CD4-positive, alpha-beta memory T cell (primary cell): Measurements from ENCODE around the gene P4HB. TPM values are rescaled to one million over a fixed set of nuclear protein-coding genes. Genes with fewer than 3 reads are reported as not detected.

ENCODE experiments used
- CTCF ChIA-PET: fragments of 350-600 bp; sonication (Branson Sonifier 250); formaldehyde crosslinking; loops from one replicate; lab custom pipeline; 2021; ENCODE audit warnings: inconsistent platforms; ENCODE audit not compliant: partially characterized antibody; lab: Charles Lee
- POLR2A ChIA-PET: fragments of 350-600 bp; sonication (Branson Sonifier 250); formaldehyde crosslinking; loops from one replicate; lab custom pipeline; 2021; ENCODE audit not compliant: partially characterized antibody; lab: Charles Lee
- DNase-seq, 5 donors: peaks; one replicate each; pipeline versions ENCODE4 v3.0.0 to v3.0.0-alpha.2; 2020 to 2022; ENCODE audit warnings: mixed read lengths in 1 of 5
- H3K27ac ChIP-seq: one replicate; pipeline ENCODE4 v1.7.0; 2013; ENCODE audit warnings: low read depth, low read length
- H3K27me3 ChIP-seq: 2 replicates; pipeline ENCODE4 v1.7.0; 2013; ENCODE audit warnings: mild to moderate bottlenecking, low read length, moderate library complexity; ENCODE audit not compliant: insufficient read depth
- H3K36me3 ChIP-seq: 2 replicates; pipeline ENCODE4 v1.7.0; 2013; ENCODE audit warnings: mild to moderate bottlenecking, low read length, moderate library complexity; ENCODE audit not compliant: insufficient read depth
- H3K4me1 ChIP-seq: 2 replicates; pipeline ENCODE4 v1.7.0; 2013; ENCODE audit warnings: mild to moderate bottlenecking, low read length, moderate library complexity; ENCODE audit not compliant: insufficient read depth
- H3K4me3 ChIP-seq, 2 donors: one replicate each; pipeline ENCODE4 v1.7.0; 2013; ENCODE audit warnings: low read length in 2 of 2, mild to moderate bottlenecking in 1 of 2
- H3K9me3 ChIP-seq, 2 donors: one replicate each; pipeline ENCODE4 v1.7.0; 2013; ENCODE audit warnings: low read length in 2 of 2, control low read depth in 1 of 2; ENCODE audit not compliant: control insufficient read depth in 1 of 2
- H3K27ac Mint-ChIP-seq, 7 donors: one replicate each; pipeline ENCODE4 v1.8.0; 2020 to 2021; ENCODE audit warnings: mixed read lengths in 7 of 7, mild to moderate bottlenecking in 6 of 7, inconsistent platforms in 3 of 7, moderate library complexity in 3 of 7
- H3K27me3 Mint-ChIP-seq, 2 donors: one replicate each; pipeline ENCODE4 v1.8.0; 2020 to 2021; ENCODE audit warnings: mixed read lengths in 2 of 2
- H3K36me3 Mint-ChIP-seq, 2 donors: one replicate each; pipeline ENCODE4 v1.8.0; 2020 to 2021; ENCODE audit warnings: mixed read lengths in 2 of 2, inconsistent platforms in 1 of 2, mild to moderate bottlenecking in 1 of 2
- H3K4me1 Mint-ChIP-seq, 4 donors: one replicate each; pipeline ENCODE4 v1.8.0; 2020 to 2021; ENCODE audit warnings: mixed read lengths in 4 of 4, mild to moderate bottlenecking in 1 of 4
- H3K4me3 Mint-ChIP-seq, 8 donors: one replicate each; pipeline ENCODE4 v1.8.0; 2020 to 2021; ENCODE audit warnings: mixed read lengths in 8 of 8, mild to moderate bottlenecking in 7 of 8, moderate library complexity in 6 of 8, inconsistent platforms in 3 of 8
- H3K9me3 Mint-ChIP-seq, 8 donors: one replicate each; pipeline ENCODE4 v1.8.0; 2020 to 2021; ENCODE audit warnings: mixed read lengths in 8 of 8, mild to moderate bottlenecking in 5 of 8, inconsistent platforms in 3 of 8, moderate library complexity in 1 of 8
- intact Hi-C: fragments of 100-400 bp; cut with micrococcal nuclease; formaldehyde crosslinking; loops from one replicate; pipeline ENCODE4 v1.15.1; 2023
- polyA plus RNA-seq, 2 donors: library from polyadenylated mRNA; unstranded; fragments of 300-500 nt; fragmentation: Illumina TruSeq; gene quantifications; one replicate each; pipeline ENCODE4 v1.2.3, GENCODE V29; 2021
- total RNA-seq, 2 experiments: library from RNA; stranded (reverse); gene quantifications; one replicate each; pipeline ENCODE4 v1.2.3, GENCODE V29; 2021

P4HB gene
- total and polyA plus RNA-seq, 4 experiments from 2014 or later, result 272 to 409 (median 365) TPM

- Histone ChIP-seq H3K36me3 (peaks cover 41% of the 10 kb centered on the region), H3K27ac (no peak overlapping the region), H3K27me3 (no peaks in the 10 kb centered on the region), H3K4me3 (no peak overlapping the region), H3K4me1 (no peaks in the 10 kb centered on the region), H3K9me3 (no peaks in the 10 kb centered on the region)
- Mint-ChIP-seq H3K36me3 (peaks cover 19 to 32% of the 10 kb centered on the region in 2 donors), H3K4me3 (no peak overlapping the region), H3K27me3 (no peaks in the 10 kb centered on the region), H3K9me3 (peaks cover 0 to 2% (median 0%) of the 10 kb centered on the region in 8 donors), H3K4me1 (no peaks in the 10 kb centered on the region), H3K27ac (no peak overlapping the region)
- ChIA-PET CTCF (no interaction called here), POLR2A (interaction anchor here (1.7 kb wide), 1 partner anchor 10 kb away, joined by 4 read pairs; no protein-coding TSS in a partner anchor)
- intact Hi-C loops, result no loop called here
- no peak for DNase-seq
Observed at GRCh38 chr17:81845361-81845760, 15.0 kb downstream of the P4HB start.

GRCh38 chr17:81844887-81845286, 15.4 kb downstream of the P4HB start:
- H3K27me3 Mint-ChIP-seq, result no peaks in the 10 kb centered on the region
- intact Hi-C loops, result no loop called here
- Histone ChIP-seq H3K4me1 (no peaks in the 10 kb centered on the region), H3K27me3 (no peaks in the 10 kb centered on the region), H3K4me3 (no peak overlapping the region), H3K36me3 (peaks cover 41% of the 10 kb centered on the region), H3K27ac (no peak overlapping the region), H3K9me3 (no peaks in the 10 kb centered on the region)
- peaks cover 0 to 2% (median 0%) of the 10 kb centered on the region in 8 donors for H3K9me3 Mint-ChIP-seq
- peaks cover 19 to 32% of the 10 kb centered on the region in 2 donors for H3K36me3 Mint-ChIP-seq
- POLR2A ChIA-PET, result interaction anchor here (1.7 kb wide), 1 partner anchor 10 kb away, joined by 4 read pairs; no protein-coding TSS in a partner anchor
- H3K27ac Mint-ChIP-seq, result no peak overlapping the region
- DNase-seq, result no peak
- CTCF ChIA-PET, result no interaction called here
- H3K4me3 Mint-ChIP-seq, result no peak overlapping the region
- H3K4me1 Mint-ChIP-seq, result no peaks in the 10 kb centered on the region

- ChIA-PET CTCF (no interaction called here), POLR2A (interaction anchor here (0.7 to 1.7 kb wide), 3 partner anchors 11 to 26 kb away, joined by 3 to 4 read pairs (median 3); partner anchors contain the start of gene ARHGDIA)
- no peak overlapping the region for H3K27ac Mint-ChIP-seq
- peaks cover 0 to 2% (median 0%) of the 10 kb centered on the region in 8 donors for H3K9me3 Mint-ChIP-seq
- Histone ChIP-seq H3K4me1 (no peaks in the 10 kb centered on the region), H3K27me3 (no peaks in the 10 kb centered on the region), H3K9me3 (no peaks in the 10 kb centered on the region), H3K27ac (no peak overlapping the region), H3K36me3 (peaks cover 41% of the 10 kb centered on the region), H3K4me3 (no peak overlapping the region)
- H3K36me3 Mint-ChIP-seq, result peaks cover 19 to 32% of the 10 kb centered on the region in 2 donors
- no peaks in the 10 kb centered on the region for H3K27me3 Mint-ChIP-seq
- no peak overlapping the region for H3K4me3 Mint-ChIP-seq
- intact Hi-C loops, result no loop called here
- no peak for DNase-seq
- H3K4me1 Mint-ChIP-seq, result no peaks in the 10 kb centered on the region
Observed at GRCh38 chr17:81844327-81844851, 15.9 kb downstream of the P4HB start.

GRCh38 chr17:81843713-81844326, 16.5 kb downstream of the P4HB start:
- intact Hi-C loops, result no loop called here
- Mint-ChIP-seq H3K36me3 (peaks cover 19 to 32% of the 10 kb centered on the region in 2 donors), H3K4me1 (no peaks in the 10 kb centered on the region), H3K9me3 (peaks cover 0 to 2% (median 0%) of the 10 kb centered on the region in 8 donors), H3K4me3 (no peak overlapping the region), H3K27me3 (no peaks in the 10 kb centered on the region), H3K27ac (peak overlapping the region in 1 of 7 donors; percentile 66)
- H3K36me3 ChIP-seq, result peaks cover 41% of the 10 kb centered on the region
- DNase-seq, result no peak
- ChIA-PET POLR2A (interaction anchor here (0.7 to 1.3 kb wide), 3 partner anchors 11 to 27 kb away, joined by 3 read pairs; partner anchors contain the start of gene ARHGDIA), CTCF (no interaction called here)
- no peak overlapping the region for H3K27ac ChIP-seq
- H3K4me3 ChIP-seq, result no peak overlapping the region
- H3K4me1 ChIP-seq, result no peaks in the 10 kb centered on the region
- H3K27me3 ChIP-seq, result no peaks in the 10 kb centered on the region
- no peaks in the 10 kb centered on the region for H3K9me3 ChIP-seq

GRCh38 chr17:81842725-81843504, 17.4 kb downstream of the P4HB start:
- H3K27ac Mint-ChIP-seq, result no peak overlapping the region
- peaks cover 0 to under 1% (median 0%) of the 10 kb centered on the region in 4 donors for H3K4me1 Mint-ChIP-seq
- no peak overlapping the region for H3K27ac ChIP-seq
- DNase-seq, result no peak
- no peak overlapping the region for H3K4me3 ChIP-seq
- no peaks in the 10 kb centered on the region for H3K9me3 ChIP-seq
- no peaks in the 10 kb centered on the region for H3K27me3 ChIP-seq
- H3K36me3 ChIP-seq, result peaks cover 41% of the 10 kb centered on the region
- no peaks in the 10 kb centered on the region for H3K4me1 ChIP-seq
- peaks cover 0 to 2% (median 0%) of the 10 kb centered on the region in 8 donors for H3K9me3 Mint-ChIP-seq
- CTCF ChIA-PET, result no interaction called here
- POLR2A ChIA-PET, result interaction anchor here (0.5 to 1.3 kb wide), 2 partner anchors 12 to 138 kb away, joined by 3 read pairs; no protein-coding TSS in a partner anchor
- no peaks in the 10 kb centered on the region for H3K27me3 Mint-ChIP-seq
- intact Hi-C loops, result no loop called here
- peaks cover 19 to 30% of the 10 kb centered on the region in 2 donors for H3K36me3 Mint-ChIP-seq
- H3K4me3 Mint-ChIP-seq, result no peak overlapping the region

- Histone ChIP-seq H3K4me1 (no peaks in the 10 kb centered on the region), H3K27me3 (no peaks in the 10 kb centered on the region), H3K27ac (no peak overlapping the region), H3K36me3 (peaks cover 38% of the 10 kb centered on the region), H3K4me3 (no peak overlapping the region), H3K9me3 (no peaks in the 10 kb centered on the region)
- CTCF ChIA-PET, result interaction anchor here (0.6 kb wide), 1 partner anchor 16 kb away, joined by 3 read pairs; no protein-coding TSS in a partner anchor
- no peak for DNase-seq
- H3K9me3 Mint-ChIP-seq, result peaks cover 0 to 2% (median 0%) of the 10 kb centered on the region in 8 donors
- POLR2A ChIA-PET, result interaction anchor here (0.9 to 1.4 kb wide), 3 partner anchors 13 to 18 kb away, joined by 3 read pairs; partner anchors contain the start of gene P4HB
- intact Hi-C loops, result no loop called here
- H3K36me3 Mint-ChIP-seq, result peaks cover 19 to 30% of the 10 kb centered on the region in 2 donors
- no peaks in the 10 kb centered on the region for H3K27me3 Mint-ChIP-seq
- no peak overlapping the region for H3K4me3 Mint-ChIP-seq
- H3K27ac Mint-ChIP-seq, result peak overlapping the region in 1 of 7 donors; percentile 46
- peaks cover 0 to 4% (median 0%) of the 10 kb centered on the region in 4 donors for H3K4me1 Mint-ChIP-seq
Observed at GRCh38 chr17:81842378-81842724, 18.0 kb downstream of the P4HB start.
